NOMO-1 treated with dmso at 0.1 percent for 144 hours (cell line): ENCODE data around the gene ZNF414.
"Not testable (repeated sequence)": the region's sequence is repeated elsewhere in the genome, so short reads cannot be mapped to it uniquely, and the experiment has no call there.

ENCODE experiments used
- DNase-seq: peaks from one replicate; lab custom pipeline; 2025; ENCODE audit not compliant: unreplicated experiment; lab: John Stamatoyannopoulos, UW

Gene ZNF414

DNA sequence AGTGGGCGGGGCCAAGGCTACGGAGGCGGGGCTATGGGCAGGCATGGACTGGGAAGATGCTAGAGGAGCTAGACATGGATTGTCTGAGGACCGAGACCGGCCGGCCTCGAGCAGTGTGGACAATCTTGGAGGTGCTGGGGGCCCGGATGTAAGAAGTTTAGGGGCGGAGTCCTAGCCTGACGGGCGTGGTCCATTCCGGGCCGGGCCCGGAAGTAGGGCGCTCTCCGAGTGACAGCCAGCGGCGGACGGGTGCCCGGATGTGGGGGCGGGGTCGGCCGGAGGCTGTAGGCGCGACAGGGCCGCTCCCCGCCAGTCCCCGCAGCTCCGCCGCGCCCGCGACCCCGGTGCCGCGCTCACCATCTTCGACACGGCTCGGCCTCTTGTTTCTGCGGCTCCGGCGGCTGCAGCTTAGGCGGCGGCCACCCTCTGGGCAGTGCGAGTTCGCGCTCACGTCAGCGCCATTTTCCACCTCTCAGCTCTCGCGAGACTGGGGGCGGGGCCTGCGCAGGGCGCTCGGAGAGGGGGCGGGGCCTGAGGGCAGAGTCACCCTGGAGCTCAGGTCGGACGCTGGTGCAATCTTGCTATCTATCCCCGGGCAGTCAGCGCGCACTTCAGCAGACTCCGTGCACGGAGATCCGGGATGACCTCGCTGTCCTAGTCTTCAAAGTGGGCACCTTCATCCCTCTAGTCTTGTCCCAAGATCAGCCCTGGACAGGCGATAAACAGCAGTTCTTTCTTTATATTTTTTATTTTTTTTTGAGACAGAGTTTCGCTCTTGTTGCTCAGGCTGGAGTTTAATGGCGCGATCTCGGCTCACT lies at the start of gene ZNF414:
Gene ZNF414, minus strand, starts transcription at position 481 of the 818 bp plus-strand sequence. Its CDS starts 121 bp downstream, at position 360.
- DNase-seq: peak; percentile 90

DNA sequence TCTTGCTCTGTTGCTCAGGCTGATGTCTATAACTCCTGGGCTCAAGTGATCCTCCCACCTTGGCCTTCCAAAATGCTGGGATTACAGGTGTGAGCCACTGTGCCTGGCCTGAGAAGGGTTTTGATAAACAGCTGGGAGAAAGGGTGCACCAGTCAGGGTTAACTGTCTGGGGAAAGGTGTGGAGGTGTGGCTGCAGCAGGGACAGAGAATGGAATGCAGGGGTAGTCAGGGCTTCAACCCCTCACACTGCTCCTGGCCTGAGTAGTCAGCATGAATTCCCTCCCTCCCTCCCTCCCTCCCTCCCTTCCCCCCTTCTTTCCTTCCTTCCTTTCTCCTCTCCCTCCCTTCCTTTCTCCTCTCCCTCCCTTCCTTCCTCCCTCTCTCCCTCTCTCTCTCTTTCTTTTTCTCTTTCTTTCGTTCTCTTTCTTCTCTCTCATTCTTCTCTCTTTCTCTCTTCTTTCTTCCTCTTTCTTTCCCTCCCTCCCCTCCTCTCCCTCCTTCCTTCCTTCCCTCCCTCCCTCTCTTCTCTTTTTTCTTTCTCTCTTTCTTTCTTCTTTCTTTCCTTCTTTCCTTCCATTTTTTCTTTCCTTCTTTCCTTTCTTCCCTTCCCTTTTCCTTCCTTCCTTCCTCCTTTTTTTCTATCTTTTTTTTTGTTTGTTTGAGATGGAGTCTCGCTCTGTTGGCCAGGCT lies 47.3 kb upstream of the ZNF414 start:
- no peak for DNase-seq

- no peak for DNase-seq
Measured at GRCh38 chr19:8558325-8558724, 44.4 kb upstream of the ZNF414 start.

DNA sequence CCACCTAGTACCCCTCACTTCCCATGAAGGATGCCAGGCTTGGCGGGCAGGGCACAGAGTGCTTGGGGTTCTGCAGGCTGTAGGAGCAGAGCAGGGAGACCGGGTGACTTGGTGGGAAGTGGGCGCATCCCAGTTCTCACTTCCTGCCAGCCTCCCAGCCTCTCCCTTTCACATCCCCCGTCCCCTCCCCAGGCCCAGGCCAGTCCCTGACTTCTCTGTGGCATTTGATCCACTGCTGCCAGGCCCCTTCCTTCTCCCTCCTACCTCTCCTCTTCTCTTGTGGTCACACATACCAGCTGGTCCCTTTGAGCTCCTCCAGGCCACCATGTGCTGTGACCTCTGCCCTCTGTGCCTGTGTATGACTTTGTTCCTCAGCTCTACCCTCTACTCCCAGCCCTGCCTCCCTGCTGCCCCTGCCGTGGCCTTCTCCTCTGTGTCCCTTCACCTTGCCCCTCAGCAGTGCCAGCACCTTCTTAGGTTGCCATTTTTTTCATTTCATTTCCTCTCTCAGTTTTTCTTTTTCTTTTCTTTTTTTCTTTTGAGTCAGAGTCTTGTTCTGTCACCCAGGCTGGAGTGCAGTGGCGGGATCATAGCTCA lies 43.8 kb upstream of the ZNF414 start:
- no peak for DNase-seq

- not testable (repeated sequence) for DNase-seq
Measured at GRCh38 chr19:8553729-8554128, 39.8 kb upstream of the ZNF414 start.

- DNase-seq: no peak
Measured at GRCh38 chr19:8552810-8553209, 38.8 kb upstream of the ZNF414 start.

- DNase-seq: no peak
Measured at GRCh38 chr19:8550070-8550469, 36.1 kb upstream of the ZNF414 start.

DNA sequence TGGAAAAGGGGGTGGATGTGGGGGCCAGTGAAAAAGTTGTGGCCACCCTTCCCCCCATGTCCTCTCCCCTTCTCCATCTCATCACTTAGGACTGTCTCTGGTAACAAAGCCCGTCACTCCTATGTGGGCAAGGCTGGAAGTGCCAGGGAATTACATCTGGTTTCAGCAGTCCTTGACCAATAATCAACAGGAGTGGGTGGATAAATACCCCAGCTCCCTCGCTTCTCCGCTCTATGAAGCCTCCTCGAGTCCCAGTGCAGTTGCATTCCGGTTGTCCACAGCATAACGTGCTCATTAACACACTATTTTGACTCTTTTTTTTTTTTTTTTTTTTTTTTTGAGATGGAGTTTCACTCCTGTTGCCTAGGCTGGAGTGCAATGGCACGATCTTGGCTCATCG lies 31.8 kb upstream of the ZNF414 start:
- DNase-seq: no peak

DNA sequence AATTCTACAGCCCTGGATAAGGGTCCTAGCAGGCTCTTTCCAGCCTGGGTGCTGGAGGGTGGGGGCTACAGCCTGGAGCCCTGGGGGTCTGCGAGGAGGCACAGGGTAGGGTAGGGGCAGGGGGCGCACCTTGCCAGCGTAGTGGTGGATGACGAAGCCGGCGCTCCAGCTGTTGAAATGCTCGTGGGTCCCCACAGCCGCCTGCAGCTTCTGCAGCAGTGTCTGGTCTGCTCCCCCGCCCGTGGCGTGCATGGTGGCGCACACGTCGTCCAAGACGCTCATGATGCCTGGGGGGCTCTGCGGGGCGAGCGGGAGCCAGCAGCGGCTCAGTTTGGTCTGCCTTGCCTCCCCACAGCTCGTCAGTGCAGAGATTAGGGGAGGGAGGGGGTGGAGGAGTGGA lies 30.2 kb upstream of the ZNF414 start:
- no peak for DNase-seq

GRCh38 chr19:8539621-8540149 lies 25.7 kb upstream of the ZNF414 start:
- DNase-seq: no peak

- DNase-seq: no peak
Measured at GRCh38 chr19:8537099-8537498, 23.1 kb upstream of the ZNF414 start.

DNA sequence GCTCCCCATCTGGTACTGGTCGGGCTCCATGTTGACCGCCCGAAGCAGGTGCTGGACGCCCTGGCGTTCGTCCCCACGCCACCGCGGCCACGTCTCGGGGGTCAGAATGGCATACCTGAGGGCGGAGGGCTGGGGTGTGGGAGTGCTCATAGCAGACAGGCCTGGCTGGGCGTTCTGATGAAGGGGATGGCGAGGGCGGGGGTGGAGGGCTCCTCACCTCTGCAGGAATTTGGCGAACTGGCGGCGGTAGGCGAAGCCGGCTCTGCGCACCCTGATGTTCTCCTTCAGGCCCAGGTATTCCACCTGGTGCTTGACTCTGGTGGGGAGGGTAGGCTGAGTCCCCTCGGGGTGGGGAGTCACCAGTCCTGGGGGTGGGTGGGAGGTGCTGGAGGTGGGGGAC lies 22.3 kb upstream of the ZNF414 start:
- DNase-seq: no peak

DNA sequence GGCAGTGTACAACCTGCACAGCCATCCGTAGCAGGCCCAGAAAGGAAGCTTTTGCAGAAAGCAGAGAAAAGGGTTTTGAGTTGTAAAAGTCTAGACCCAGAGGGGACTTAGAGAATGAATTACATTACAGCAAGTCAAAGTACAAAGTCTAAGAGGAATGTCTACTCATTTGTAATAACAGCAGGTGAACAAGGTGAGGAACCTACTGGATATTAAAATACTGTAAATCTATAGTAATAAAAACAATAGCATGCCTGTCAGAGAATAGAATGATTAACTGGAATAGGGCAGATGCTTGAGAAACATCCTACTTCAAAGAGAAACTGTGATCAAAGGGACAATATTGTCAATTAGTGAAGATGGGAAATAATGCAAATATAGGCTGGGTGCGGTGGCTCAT lies 18.3 kb upstream of the ZNF414 start:
- no peak for DNase-seq

- no peak for DNase-seq
Measured at GRCh38 chr19:8531470-8531869, 17.5 kb upstream of the ZNF414 start.

GRCh38 chr19:8530061-8530679 lies 16.2 kb upstream of the ZNF414 start:
- no peak for DNase-seq

DNA sequence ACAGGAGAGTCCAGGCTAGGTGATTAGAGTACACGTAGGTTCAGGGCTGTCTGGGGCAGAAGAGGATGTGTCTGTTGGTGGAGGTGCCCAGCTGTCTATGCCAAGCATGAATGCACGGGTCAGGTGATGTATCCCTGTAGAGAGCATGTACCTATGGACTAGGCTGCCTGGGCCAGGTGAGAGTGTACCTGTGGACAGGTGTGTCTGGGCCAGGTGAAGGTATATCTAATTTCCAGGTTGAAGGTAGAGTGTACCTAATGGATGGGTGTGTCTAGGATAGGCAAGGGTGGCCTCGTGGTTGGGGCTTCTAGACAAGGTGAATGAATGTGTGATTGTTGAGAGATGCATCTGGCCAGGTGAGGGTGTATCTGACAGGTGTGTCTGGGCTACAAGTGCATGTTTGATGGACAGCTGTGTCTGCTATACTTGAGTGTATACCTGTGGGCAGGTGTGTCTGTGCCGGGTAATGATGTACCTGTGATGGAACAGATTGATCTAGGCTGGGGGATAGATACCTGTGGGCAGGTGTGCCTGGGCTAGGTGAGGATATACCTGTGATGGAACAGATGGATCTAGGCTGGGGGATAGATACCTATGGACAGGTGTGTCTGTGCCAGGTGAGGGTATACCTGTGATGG lies 15.5 kb upstream of the ZNF414 start:
- DNase-seq: no peak

GRCh38 chr19:8528500-8528899 lies 14.5 kb upstream of the ZNF414 start:
- no peak for DNase-seq

DNA sequence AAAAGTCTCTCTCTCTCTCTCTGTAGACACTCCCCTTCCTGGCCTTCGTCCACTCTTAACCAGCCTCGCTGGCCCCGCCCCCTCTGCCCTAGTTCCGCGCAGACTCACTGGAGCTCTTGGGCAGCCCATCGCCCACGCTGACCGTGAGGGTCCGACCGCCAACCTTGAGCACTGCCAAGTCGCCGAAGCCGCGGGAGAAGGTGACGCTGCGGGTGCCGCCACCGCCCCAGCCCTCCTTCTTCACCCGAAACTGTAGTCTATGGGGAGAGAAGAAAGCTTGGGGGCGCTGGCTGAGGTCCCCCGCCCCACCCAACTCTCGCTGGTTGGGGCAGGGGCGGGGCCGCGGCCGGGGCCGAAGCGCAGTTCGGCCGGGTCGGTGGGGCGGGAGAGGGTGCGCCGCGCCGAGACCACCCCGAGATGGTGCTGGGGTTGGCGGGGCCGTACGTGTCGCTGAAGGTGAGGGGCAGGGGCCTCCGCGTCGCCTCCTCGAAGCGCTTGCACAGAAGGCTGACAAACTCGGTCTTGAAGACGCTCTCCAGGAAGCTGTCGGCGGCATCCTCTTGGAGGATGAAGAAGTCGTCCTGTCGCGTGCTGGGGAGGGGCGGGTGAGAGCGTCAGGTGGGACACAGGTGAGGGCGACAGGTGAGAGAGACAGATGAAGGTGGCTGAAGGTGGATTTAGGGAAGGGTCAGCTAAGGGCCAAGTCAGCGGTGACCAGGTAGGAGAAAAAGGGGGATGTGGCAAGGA lies 12.6 kb upstream of the ZNF414 start:
- no peak for DNase-seq

DNA sequence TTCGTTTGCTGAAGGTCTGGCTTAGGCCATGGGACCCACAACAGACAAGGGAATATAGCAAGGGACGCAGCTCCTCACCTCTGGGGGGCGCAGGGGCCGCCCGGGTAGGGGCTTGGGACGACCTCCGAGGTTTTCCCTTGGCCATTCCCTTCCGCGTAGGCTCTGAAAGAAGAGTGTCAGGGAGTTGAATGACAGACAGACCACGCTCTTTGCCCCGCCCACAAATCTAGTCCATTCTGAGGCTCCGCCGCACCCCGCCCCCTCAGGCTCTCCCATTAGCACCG lies 11.4 kb upstream of the ZNF414 start:
- DNase-seq: no peak

DNA sequence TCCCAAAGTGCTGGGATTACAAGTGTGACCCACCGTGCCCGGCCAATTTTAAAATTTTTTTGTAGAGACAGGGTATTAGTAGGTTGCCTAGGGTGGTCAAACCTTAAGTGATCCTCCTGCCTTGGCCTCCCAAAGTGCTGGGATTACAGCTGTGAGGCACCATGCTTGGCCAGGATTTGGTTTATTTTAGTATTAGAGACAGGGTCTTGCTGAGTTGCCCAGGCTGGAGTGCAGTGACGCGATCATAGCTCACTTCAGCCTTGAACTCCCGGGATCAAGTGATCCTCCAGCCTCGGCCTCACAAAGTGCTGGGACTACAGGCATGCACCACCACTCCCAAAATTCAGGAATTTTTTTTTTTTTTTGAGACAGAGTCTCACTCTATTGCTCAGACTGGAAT lies 5.4 kb upstream of the ZNF414 start:
- no peak for DNase-seq
